Ovary (tissue), 3 donors: Measurements from ENCODE around the gene TPD52L1.

Experiments used
- EP300 ChIP-seq: sonication (generic); formaldehyde crosslinking; IDR thresholded peaks from one replicate; pipeline ENCODE4 v1.6.1; 2017; ENCODE audit warnings: antibody characterized with exemption
- POLR2A ChIP-seq: fragments of 450-650 bp; IDR thresholded peaks from one replicate; pipeline ENCODE4 v1.6.1; 2017; ENCODE audit warnings: antibody characterized with exemption, mild to moderate bottlenecking, moderate library complexity
- TF ChIP-seq, protein P1 (sequence below), 3 donors: fragments of 450-650 bp in 2 of 3; fragments of 200-600 bp in 1 of 3; IDR thresholded peaks; one replicate each; pipeline versions ENCODE4 v1.5.1 to v1.8.0; 2016 to 2022; ENCODE audit warnings: antibody characterized with exemption in 3 of 3, mild to moderate bottlenecking in 1 of 3
- donor health status: DM: no; HTN: no; CAD: no.

DNA sequence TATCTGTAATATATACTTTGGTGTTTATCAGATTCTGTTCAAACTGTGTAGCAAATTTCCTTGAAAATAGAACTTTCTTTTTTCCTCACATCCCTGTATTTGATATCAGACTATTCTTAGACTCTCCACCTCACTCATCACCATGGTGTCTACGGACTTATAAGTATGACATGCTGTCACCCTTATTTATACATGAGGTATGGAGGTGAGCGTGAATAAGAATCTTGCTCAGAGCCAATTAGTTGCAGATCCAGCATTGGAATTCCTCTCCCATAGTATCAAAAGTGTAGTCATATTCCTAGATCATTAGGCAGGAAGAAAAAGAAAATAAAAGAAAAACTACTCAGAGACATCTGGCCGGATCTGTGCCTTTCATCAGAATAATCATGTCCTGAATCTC lies 43.0 kb downstream of the TPD52L1 start:
- TF ChIP-seq POLR2A (no peak), EP300 (no peak)
- TF ChIP-seq, protein P1, sequence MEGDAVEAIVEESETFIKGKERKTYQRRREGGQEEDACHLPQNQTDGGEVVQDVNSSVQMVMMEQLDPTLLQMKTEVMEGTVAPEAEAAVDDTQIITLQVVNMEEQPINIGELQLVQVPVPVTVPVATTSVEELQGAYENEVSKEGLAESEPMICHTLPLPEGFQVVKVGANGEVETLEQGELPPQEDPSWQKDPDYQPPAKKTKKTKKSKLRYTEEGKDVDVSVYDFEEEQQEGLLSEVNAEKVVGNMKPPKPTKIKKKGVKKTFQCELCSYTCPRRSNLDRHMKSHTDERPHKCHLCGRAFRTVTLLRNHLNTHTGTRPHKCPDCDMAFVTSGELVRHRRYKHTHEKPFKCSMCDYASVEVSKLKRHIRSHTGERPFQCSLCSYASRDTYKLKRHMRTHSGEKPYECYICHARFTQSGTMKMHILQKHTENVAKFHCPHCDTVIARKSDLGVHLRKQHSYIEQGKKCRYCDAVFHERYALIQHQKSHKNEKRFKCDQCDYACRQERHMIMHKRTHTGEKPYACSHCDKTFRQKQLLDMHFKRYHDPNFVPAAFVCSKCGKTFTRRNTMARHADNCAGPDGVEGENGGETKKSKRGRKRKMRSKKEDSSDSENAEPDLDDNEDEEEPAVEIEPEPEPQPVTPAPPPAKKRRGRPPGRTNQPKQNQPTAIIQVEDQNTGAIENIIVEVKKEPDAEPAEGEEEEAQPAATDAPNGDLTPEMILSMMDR (IDR thresholded peaks at IDR 0.05): no peak
